HPDE6-E6E7 (cell line): ENCODE data around the gene SFMBT1.
"Not testable (repeated sequence)": the region's sequence is repeated elsewhere in the genome, so short reads cannot be mapped to it uniquely, and the experiment has no call there.

Experiments used
- DNase-seq: peaks from one replicate; pipeline ENCODE4 v3.0.0; 2011; ENCODE audit warnings: missing footprints; ENCODE audit errors: extremely low spot score

SFMBT1 gene

GRCh38 chr3:53035825-53036619 is 9.9 kb downstream of the SFMBT1 start:
- no peak for DNase-seq

- DNase-seq, result not testable (repeated sequence)
Measured at GRCh38 chr3:53035018-53035417, 10.9 kb downstream of the SFMBT1 start.

GRCh38 chr3:53034411-53034810 is 11.5 kb downstream of the SFMBT1 start:
- not testable (repeated sequence) for DNase-seq

GRCh38 chr3:53032609-53033008 is 13.3 kb downstream of the SFMBT1 start:
- no peak for DNase-seq

- DNase-seq, result no peak
Measured at GRCh38 chr3:53030619-53031449, 15.0 kb downstream of the SFMBT1 start.

- DNase-seq, result no peak
Measured at GRCh38 chr3:53028641-53029040, 17.2 kb downstream of the SFMBT1 start.

- DNase-seq, result no peak
Measured at GRCh38 chr3:53027254-53027844, 18.5 kb downstream of the SFMBT1 start.

GRCh38 chr3:53026382-53027162 is 19.3 kb downstream of the SFMBT1 start:
- no peak for DNase-seq

GRCh38 chr3:53024315-53024714 is 21.6 kb downstream of the SFMBT1 start:
- no peak for DNase-seq

- DNase-seq, result no peak
Measured at GRCh38 chr3:53023072-53023823, 22.6 kb downstream of the SFMBT1 start.

GRCh38 chr3:53022647-53023046 is 23.2 kb downstream of the SFMBT1 start:
- DNase-seq, result no peak

- no peak for DNase-seq
Measured at GRCh38 chr3:53016236-53016635, 29.6 kb downstream of the SFMBT1 start.

GRCh38 chr3:53011324-53011723 is 34.5 kb downstream of the SFMBT1 start:
- DNase-seq, result no peak

- no peak for DNase-seq
Measured at GRCh38 chr3:53009826-53010539, 35.9 kb downstream of the SFMBT1 start.

- DNase-seq, result no peak
Measured at GRCh38 chr3:53008932-53009331, 36.9 kb downstream of the SFMBT1 start.

GRCh38 chr3:53005854-53006513 is 39.9 kb downstream of the SFMBT1 start:
- DNase-seq, result no peak

GRCh38 chr3:53005338-53005737 is 40.5 kb downstream of the SFMBT1 start:
- DNase-seq, result no peak

- no peak for DNase-seq
Measured at GRCh38 chr3:53003320-53003719, 42.6 kb downstream of the SFMBT1 start.

- DNase-seq, result peak; percentile 49
Measured at GRCh38 chr3:52998771-52999513, 46.9 kb downstream of the SFMBT1 start.
